M059J (cell line): ENCODE data around the gene PAX3. TPM values are rescaled to one million over a fixed set of nuclear protein-coding genes. Genes with fewer than 3 reads are reported as not detected.

Experiments
- DNase-seq: peaks from one replicate; pipeline ENCODE4 v3.0.0-alpha.2; 2012; ENCODE audit warnings: low read depth
- total RNA-seq: library from RNA; depleted of rRNA; stranded (reverse); fragments of >200 nt; shearing (Covaris generic); gene quantifications from 2 replicates; pipeline ENCODE4 v1.2.3, GENCODE V29; 2014

Gene PAX3
- total RNA-seq, 1 experiment from 2014 or later = 11.2 TPM

- no peak for DNase-seq
These were observed 28.4 kb downstream of the PAX3 start for GRCh38 chr2:222270396-222270795.

GRCh38 chr2:222269132-222269531 lies 29.7 kb downstream of the PAX3 start:
- DNase-seq = no peak

- no peak for DNase-seq
These were observed 30.3 kb downstream of the PAX3 start for GRCh38 chr2:222268311-222268990.

GRCh38 chr2:222264791-222265320 lies 33.9 kb downstream of the PAX3 start:
- DNase-seq = peak; percentile 59

- DNase-seq = peak; percentile 21
These were observed 37.3 kb downstream of the PAX3 start for GRCh38 chr2:222261504-222261903.

- no peak for DNase-seq
These were observed 41.2 kb downstream of the PAX3 start for GRCh38 chr2:222257645-222258044.

- DNase-seq = no peak
These were observed 42.5 kb downstream of the PAX3 start for GRCh38 chr2:222256250-222256649.

GRCh38 chr2:222255090-222255489 lies 43.7 kb downstream of the PAX3 start:
- no peak for DNase-seq

- no peak for DNase-seq
These were observed 48.5 kb downstream of the PAX3 start for GRCh38 chr2:222250313-222250712.

- no peak for DNase-seq
These were observed 49.4 kb downstream of the PAX3 start for GRCh38 chr2:222249444-222249843.

- no peak for DNase-seq
These were observed 50.0 kb downstream of the PAX3 start for GRCh38 chr2:222248818-222249217.

- peak; percentile 41 for DNase-seq
These were observed 50.5 kb downstream of the PAX3 start for GRCh38 chr2:222248256-222248655.

- no peak for DNase-seq
These were observed 56.3 kb downstream of the PAX3 start for GRCh38 chr2:222242532-222242931.

- no peak for DNase-seq
These were observed 57.5 kb downstream of the PAX3 start for GRCh38 chr2:222241128-222241870.

GRCh38 chr2:222240676-222241049 lies 58.1 kb downstream of the PAX3 start:
- DNase-seq = no peak

GRCh38 chr2:222239945-222240675 lies 58.7 kb downstream of the PAX3 start:
- DNase-seq = no peak

- DNase-seq = no peak
These were observed 59.7 kb downstream of the PAX3 start for GRCh38 chr2:222239091-222239490.

- no peak for DNase-seq
These were observed 60.7 kb downstream of the PAX3 start for GRCh38 chr2:222238072-222238471.

GRCh38 chr2:222232839-222233238 lies 66.0 kb downstream of the PAX3 start:
- DNase-seq = no peak

GRCh38 chr2:222232372-222232771 lies 66.4 kb downstream of the PAX3 start:
- DNase-seq = no peak

- no peak for DNase-seq
These were observed 70.7 kb downstream of the PAX3 start for GRCh38 chr2:222228054-222228453.

GRCh38 chr2:222218786-222219185 lies 80.0 kb downstream of the PAX3 start:
- no peak for DNase-seq

GRCh38 chr2:222217712-222218111 lies 81.1 kb downstream of the PAX3 start:
- DNase-seq = no peak
